HCT116 (cell line): Measurements from ENCODE around the gene TFG. TPM values are rescaled to one million over a fixed set of nuclear protein-coding genes. Genes with fewer than 3 reads are reported as not detected.

Experiments used
- ATAC-seq: fragments of 200-7000 bp; cut with Tn5 transposase; 2 replicates; pipeline ENCODE4 v1.9.1; 2020; ENCODE audit warnings: mild to moderate bottlenecking, moderate library complexity
- BruUV-seq: library from RNA; stranded (reverse); fragments of 400-500 nt; replicated peaks from 2 replicates; lab custom pipeline; 2021; lab: Mats Ljungman, UMichigan
- CTCF ChIA-PET: fragments of 300-600 bp; sonication (Branson Sonifier 250); formaldehyde crosslinking; loops from one replicate; lab custom pipeline; 2021; ENCODE audit warnings: antibody characterized with exemption; lab: Charles Lee
- POLR2A ChIA-PET: fragments of 300-600, 350-600 bp; sonication (Branson Sonifier 250); formaldehyde crosslinking; loops from one replicate; lab custom pipeline; 2021; ENCODE audit warnings: antibody characterized with exemption; lab: Charles Lee
- RAD21 ChIA-PET, 2 experiments: fragments of 300-600 bp; sonication (Branson Sonifier 250); formaldehyde crosslinking; loops; one replicate each; lab custom pipeline; 2023; ENCODE audit warnings: low total read pairs in 2 of 2; ENCODE audit not compliant: uncharacterized antibody in 2 of 2, unreplicated experiment in 2 of 2, low non-redundant PET in 1 of 2; lab: Charles Lee
- DNase-seq: peaks from one replicate; pipeline ENCODE4 v3.0.0-alpha.2; 2010; ENCODE audit warnings: low read depth, low spot score
- H2AFZ ChIP-seq: fragments of 200-600 bp; shearing (Covaris generic), sonication (generic); 2 replicates; pipeline ENCODE4 v1.6.1; 2017; ENCODE audit warnings: low read depth, mixed run types, mixed read lengths, antibody characterized with exemption, low read length; ENCODE audit not compliant: poor library complexity, severe bottlenecking
- H3K27ac ChIP-seq: 2 replicates; pipeline ENCODE4 v1.5.1; 2012; ENCODE audit warnings: low read depth, low read length
- H3K27me3 ChIP-seq: fragments of 200-600 bp; sonication (generic); 2 replicates; pipeline ENCODE4 v1.6.1; 2016; ENCODE audit warnings: mixed run types, low read length, mixed read lengths; ENCODE audit not compliant: insufficient read depth
- H3K36me3 ChIP-seq, 2 experiments: fragments of 200-500 bp in 1 of 2; fragments of 200-600 bp in 1 of 2; sonication (Bioruptor generic) in 1 of 2; sonication (generic) in 1 of 2; 2 replicates each; pipeline versions ENCODE4 v1.5.1 to v1.6.1; 2014 to 2016; ENCODE audit warnings: low read length in 2 of 2, inconsistent platforms in 1 of 2, mixed read lengths in 1 of 2, mixed run types in 1 of 2; ENCODE audit not compliant: insufficient read depth in 2 of 2, control insufficient read depth in 1 of 2
- H3K4me1 ChIP-seq, 2 experiments: fragments of 200-600 bp in 1 of 2; sonication (generic) in 1 of 2; 2 replicates each; pipeline versions ENCODE4 v1.5.1 to v1.6.1; 2012 to 2017; ENCODE audit warnings: low read length in 2 of 2, inconsistent platforms in 1 of 2, mild to moderate bottlenecking in 1 of 2, mixed read lengths in 1 of 2, mixed run types in 1 of 2, moderate library complexity in 1 of 2; ENCODE audit not compliant: insufficient read depth in 2 of 2, control insufficient read depth in 1 of 2
- H3K4me2 ChIP-seq: fragments of 200-600 bp; sonication (generic); 2 replicates; pipeline ENCODE4 v1.6.1; 2017; ENCODE audit warnings: mixed run types, low read length, mixed read lengths
- H3K4me3 ChIP-seq, 2 experiments: fragments of 200-600 bp in 1 of 2; sonication (generic) in 1 of 2; replicated peaks in 1 of 2; 2 replicates each; pipeline ENCODE4 v1.5.1; 2011 to 2016; ENCODE audit warnings: low read length in 2 of 2, control low read depth in 1 of 2, low read depth in 1 of 2, mild to moderate bottlenecking in 1 of 2, mixed read lengths in 1 of 2, mixed run types in 1 of 2
- H3K79me2 ChIP-seq: fragments of 200-600 bp; sonication (generic); 2 replicates; pipeline ENCODE4 v1.6.1; 2017; ENCODE audit warnings: mild to moderate bottlenecking, mixed run types, low read length, moderate library complexity, mixed read lengths; ENCODE audit not compliant: insufficient read depth
- H3K9ac ChIP-seq: fragments of 200-600 bp; sonication (generic); 2 replicates; pipeline ENCODE4 v1.6.1; 2016; ENCODE audit warnings: low read length, mixed read lengths
- H3K9me2 ChIP-seq: fragments of 200-600 bp; sonication (generic), shearing (Covaris generic); 2 replicates; pipeline ENCODE4 v1.6.1; 2017; ENCODE audit warnings: mixed run types, mild to moderate bottlenecking, moderate library complexity; ENCODE audit not compliant: insufficient read depth
- H3K9me3 ChIP-seq, 2 experiments: fragments of 200-500 bp in 1 of 2; fragments of 200-600 bp in 1 of 2; sonication (Bioruptor generic) in 1 of 2; sonication (generic) in 1 of 2; 2 replicates each; pipeline ENCODE4 v1.6.1; 2014 to 2017; ENCODE audit warnings: low read length in 2 of 2, mixed read lengths in 2 of 2, inconsistent platforms in 1 of 2, low read depth in 1 of 2, mild to moderate bottlenecking in 1 of 2, mixed run types in 1 of 2, moderate library complexity in 1 of 2; ENCODE audit not compliant: control insufficient read depth in 1 of 2, insufficient read depth in 1 of 2
- H4K20me1 ChIP-seq: fragments of 200-600 bp; sonication (generic), shearing (Covaris generic); 2 replicates; pipeline ENCODE4 v1.6.1; 2017; ENCODE audit warnings: mixed run types, mild to moderate bottlenecking, moderate library complexity; ENCODE audit not compliant: insufficient read depth
- CBX3 ChIP-seq: IDR thresholded peaks from 2 replicates; pipeline ENCODE4 v1.6.1; 2012; ENCODE audit warnings: low read depth
- EGR1 ChIP-seq: IDR thresholded peaks from 2 replicates; pipeline ENCODE4 v1.6.1; 2012; ENCODE audit warnings: low read depth
- EZH2 ChIP-seq: fragments of 200-600 bp; sonication (generic); IDR thresholded peaks from 2 replicates; pipeline ENCODE4 v1.6.1; 2017; ENCODE audit warnings: antibody characterized with exemption, mixed run types
- EZH2phosphoT487 ChIP-seq: fragments of 200-600 bp; IDR thresholded peaks from 2 replicates; pipeline ENCODE4 v1.6.1; 2018; ENCODE audit warnings: antibody characterized with exemption, borderline replicate concordance
- FOSL1 ChIP-seq: IDR thresholded peaks from 2 replicates; pipeline ENCODE4 v1.6.1; 2012; ENCODE audit warnings: low read depth
- JUND ChIP-seq: IDR thresholded peaks from 2 replicates; pipeline ENCODE4 v1.6.1; 2012
- POLR2A ChIP-seq: IDR thresholded peaks from 2 replicates; pipeline ENCODE4 v1.7.0; 2011; ENCODE audit warnings: borderline replicate concordance; ENCODE audit not compliant: insufficient read depth, insufficient read length; ENCODE audit errors: extremely low read depth
- RAD21 ChIP-seq: IDR thresholded peaks from 2 replicates; pipeline ENCODE4 v1.6.1; 2012; ENCODE audit warnings: low read depth, mild to moderate bottlenecking
- TCF7L2 ChIP-seq: IDR thresholded peaks from 2 replicates; pipeline ENCODE4 v1.7.0; 2011; ENCODE audit warnings: borderline replicate concordance, inconsistent platforms; ENCODE audit not compliant: insufficient read depth, insufficient read length; ENCODE audit errors: extremely low read depth
- YY1 ChIP-seq: IDR thresholded peaks from 2 replicates; pipeline ENCODE4 v1.6.1; 2011; ENCODE audit warnings: low read length, low read depth, moderate library complexity, mild to moderate bottlenecking; ENCODE audit not compliant: insufficient replicate concordance; ENCODE audit errors: extremely low read depth
- ZFX ChIP-seq: fragments of 450-650 bp; IDR thresholded peaks from 2 replicates; pipeline ENCODE4 v1.6.1; 2017
- intact Hi-C: fragments of 100-400 bp; cut with micrococcal nuclease; formaldehyde crosslinking; loops from 2 replicates; pipeline ENCODE4 v1.10.0; 2022
- total RNA-seq: library from RNA; stranded (reverse); gene quantifications from one replicate; pipeline ENCODE4 v1.2.1, GENCODE V29; 2021; ENCODE audit not compliant: unreplicated experiment
- TF ChIP-seq, protein P1 (sequence below): IDR thresholded peaks from 2 replicates; pipeline ENCODE4 v1.6.1; 2011; ENCODE audit warnings: mild to moderate bottlenecking, low read length, moderate library complexity; ENCODE audit not compliant: insufficient replicate concordance; ENCODE audit errors: extremely low read depth

TFG gene
- total RNA-seq, 1 experiment from 2014 or later = 99.1 TPM

DNA sequence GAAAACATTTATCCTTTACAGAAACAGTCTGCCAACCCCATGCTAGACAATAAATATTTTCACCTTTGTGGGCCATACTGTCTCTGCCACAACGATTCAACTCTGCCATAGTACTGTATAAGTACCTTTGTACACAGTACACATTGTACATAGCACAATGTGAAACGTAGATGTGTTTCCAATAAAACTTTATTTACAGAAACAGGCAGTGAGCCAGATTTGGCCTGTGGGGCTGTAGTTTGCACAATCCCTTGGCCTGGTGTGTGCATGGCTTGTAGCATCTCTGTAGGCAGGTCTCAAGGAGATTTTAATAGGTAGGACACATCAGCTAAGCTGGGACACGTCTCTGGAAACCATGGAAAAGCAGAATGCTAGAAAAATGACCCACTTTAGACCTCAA is 74.3 kb downstream of the TFG start:
- ATAC-seq (no peak), DNase-seq (no peak)
- Histone ChIP-seq H4K20me1 (no peaks in the 10 kb centered on the region), H3K79me2 (no peaks in the 10 kb centered on the region), H3K9ac (no peak overlapping the region), H3K4me3 (no peak overlapping the region), H3K4me2 (no peak overlapping the region), H3K9me3 (0 out of 4 replicates have a peak, but pooled peaks cover 0 to 6% of the 10 kb centered on the region in 2 experiments), H3K36me3 (no peaks in the 10 kb centered on the region), H3K4me1 (no peaks in the 10 kb centered on the region), H2AFZ (no peak overlapping the region), H3K9me2 (no peaks in the 10 kb centered on the region), H3K27ac (no peak overlapping the region), H3K27me3 (no peaks in the 10 kb centered on the region)
- no TSS peak for BruUV-seq
- TF ChIP-seq EZH2 (no peak), YY1 (no peak), CBX3 (no peak), EZH2phosphoT487 (no peak), FOSL1 (no peak), POLR2A (no peak), EGR1 (no peak), RAD21 (no peak), TCF7L2 (no peak), ZFX (no peak), JUND (no peak)
- TF ChIP-seq, protein P1, sequence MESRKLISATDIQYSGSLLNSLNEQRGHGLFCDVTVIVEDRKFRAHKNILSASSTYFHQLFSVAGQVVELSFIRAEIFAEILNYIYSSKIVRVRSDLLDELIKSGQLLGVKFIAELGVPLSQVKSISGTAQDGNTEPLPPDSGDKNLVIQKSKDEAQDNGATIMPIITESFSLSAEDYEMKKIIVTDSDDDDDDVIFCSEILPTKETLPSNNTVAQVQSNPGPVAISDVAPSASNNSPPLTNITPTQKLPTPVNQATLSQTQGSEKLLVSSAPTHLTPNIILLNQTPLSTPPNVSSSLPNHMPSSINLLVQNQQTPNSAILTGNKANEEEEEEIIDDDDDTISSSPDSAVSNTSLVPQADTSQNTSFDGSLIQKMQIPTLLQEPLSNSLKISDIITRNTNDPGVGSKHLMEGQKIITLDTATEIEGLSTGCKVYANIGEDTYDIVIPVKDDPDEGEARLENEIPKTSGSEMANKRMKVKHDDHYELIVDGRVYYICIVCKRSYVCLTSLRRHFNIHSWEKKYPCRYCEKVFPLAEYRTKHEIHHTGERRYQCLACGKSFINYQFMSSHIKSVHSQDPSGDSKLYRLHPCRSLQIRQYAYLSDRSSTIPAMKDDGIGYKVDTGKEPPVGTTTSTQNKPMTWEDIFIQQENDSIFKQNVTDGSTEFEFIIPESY = no peak
- ChIA-PET CTCF (no interaction called here), RAD21 (no interaction called here), POLR2A (no interaction called here)
- intact Hi-C loops = loop anchor here (10.0 kb wide), 1 partner anchor 469 kb away; no protein-coding TSS in a partner anchor
